Measurements from ENCODE around the gene BST1.

- TF ChIP-seq CTCF (IDR thresholded peaks at IDR 0.05; ENCODE audit: low read depth, low read length, poor library complexity, severe bottlenecking) (no peak), EZH2phosphoT487 (IDR thresholded peaks at IDR 0.05; ENCODE audit: borderline replicate concordance, low read length) (no peak)
Measured at GRCh38 chr4:15716115-15716514, 13.2 kb downstream of the BST1 start.

Data from DOHH2 (cell line).